ENCODE measurements around the gene BMPR1B. TPM values are rescaled to one million over a fixed set of nuclear protein-coding genes. Genes with fewer than 3 reads are reported as not detected.

BMPR1B gene
- polyA plus RNA-seq, 1 experiment, result 0.07 TPM

GRCh38 chr4:95142932-95143331 is 385.2 kb downstream of the BMPR1B start:
- Histone ChIP-seq H3K27me3 (ENCODE audit: control insufficient read depth, insufficient read depth, low read length) (peaks cover 3% of the 10 kb centered on the region; the same call in 1 of the 2 replicates), H3K36me3 (ENCODE audit: control insufficient read depth, insufficient read depth, low read length) (no peaks in the 10 kb centered on the region), H3K4me3 (ENCODE audit: low read depth, low read length) (no peak overlapping the region)
- no peak for TF ChIP-seq CTCF (IDR thresholded peaks at IDR 0.05; ENCODE audit: insufficient read depth, low read depth, low read length)
- ChIA-PET CTCF (interaction anchor here (0.8 to 1.0 kb wide), 2 partner anchors 14 to 22 kb away, joined by 4 to 5 read pairs; no protein-coding TSS in a partner anchor), POLR2A (no interaction called here)
- no peak for DNase-seq (ENCODE audit: low read depth)

GRCh38 chr4:95151255-95151654 is 393.5 kb downstream of the BMPR1B start:
- no peak for DNase-seq (ENCODE audit: low read depth)
- Histone ChIP-seq H3K4me3 (ENCODE audit: low read depth, low read length) (no peak overlapping the region), H3K36me3 (ENCODE audit: control insufficient read depth, insufficient read depth, low read length) (no peaks in the 10 kb centered on the region), H3K27me3 (ENCODE audit: control insufficient read depth, insufficient read depth, low read length) (peaks cover 1% of the 10 kb centered on the region; the same call in 1 of the 2 replicates)
- ChIA-PET POLR2A (no interaction called here), CTCF (no interaction called here)
- TF ChIP-seq CTCF (IDR thresholded peaks at IDR 0.05; ENCODE audit: insufficient read depth, low read depth, low read length), result no peak

GRCh38 chr4:95153182-95153581 is 395.4 kb downstream of the BMPR1B start:
- TF ChIP-seq CTCF (IDR thresholded peaks at IDR 0.05; ENCODE audit: insufficient read depth, low read depth, low read length), result no peak
- Histone ChIP-seq H3K36me3 (ENCODE audit: control insufficient read depth, insufficient read depth, low read length) (no peaks in the 10 kb centered on the region), H3K4me3 (ENCODE audit: low read depth, low read length) (no peak overlapping the region), H3K27me3 (ENCODE audit: control insufficient read depth, insufficient read depth, low read length) (no peaks in the 10 kb centered on the region)
- POLR2A ChIA-PET, result no interaction called here
- DNase-seq (ENCODE audit: low read depth), result no peak
- CTCF ChIA-PET, result interaction anchor here (1.2 kb wide), 1 partner anchor 12 kb away, joined by 4 read pairs; no protein-coding TSS in a partner anchor

GRCh38 chr4:95155759-95156451 is 398.1 kb downstream of the BMPR1B start:
- peak; percentile 57 for TF ChIP-seq CTCF (IDR thresholded peaks at IDR 0.05; ENCODE audit: insufficient read depth, low read depth, low read length)
- no peaks in the 10 kb centered on the region for H3K27me3 ChIP-seq (ENCODE audit: control insufficient read depth, insufficient read depth, low read length)
- no peak for DNase-seq (ENCODE audit: low read depth)
- POLR2A ChIA-PET, result no interaction called here
- no peak overlapping the region for H3K4me3 ChIP-seq (ENCODE audit: low read depth, low read length)
- no peaks in the 10 kb centered on the region for H3K36me3 ChIP-seq (ENCODE audit: control insufficient read depth, insufficient read depth, low read length)
- CTCF ChIA-PET, result interaction anchor here (0.7 to 0.9 kb wide), 2 partner anchors 8 to 13 kb away, joined by 4 to 5 read pairs; no protein-coding TSS in a partner anchor

DNA sequence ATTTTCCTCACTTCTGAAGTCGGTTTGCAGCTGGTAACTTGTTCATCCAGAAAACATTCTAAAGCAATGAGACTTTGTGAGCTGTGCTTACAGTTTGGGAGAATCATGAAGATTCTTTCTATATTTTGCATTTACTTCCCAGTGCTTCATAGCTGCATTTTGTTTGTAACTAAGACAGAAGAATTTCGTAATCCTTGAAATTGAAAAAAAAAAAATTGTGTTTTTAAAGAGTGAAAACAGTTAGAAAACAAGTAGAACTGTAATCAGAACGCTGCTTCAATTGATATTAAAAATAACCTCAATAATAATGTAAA is 398.7 kb downstream of the BMPR1B start:
- TF ChIP-seq CTCF (IDR thresholded peaks at IDR 0.05; ENCODE audit: insufficient read depth, low read depth, low read length), result no peak
- ChIA-PET CTCF (interaction anchor here (0.7 to 0.9 kb wide), 2 partner anchors 9 to 14 kb away, joined by 4 to 5 read pairs; no protein-coding TSS in a partner anchor), POLR2A (no interaction called here)
- no peaks in the 10 kb centered on the region for H3K36me3 ChIP-seq (ENCODE audit: control insufficient read depth, insufficient read depth, low read length)
- H3K27me3 ChIP-seq (ENCODE audit: control insufficient read depth, insufficient read depth, low read length), result no peaks in the 10 kb centered on the region
- no peak for DNase-seq (ENCODE audit: low read depth)
- H3K4me3 ChIP-seq (ENCODE audit: low read depth, low read length), result no peak overlapping the region
